ENCODE measurements around the gene NPNT. TPM values are rescaled to one million over a fixed set of nuclear protein-coding genes. Genes with fewer than 3 reads are reported as not detected.
A peak's percentile ranks its signal among the peaks of the same experiment; 100 is the strongest.

The NPNT gene
- total and polyA plus RNA-seq, 7 experiments from 2014 or later, result not detected

DNA sequence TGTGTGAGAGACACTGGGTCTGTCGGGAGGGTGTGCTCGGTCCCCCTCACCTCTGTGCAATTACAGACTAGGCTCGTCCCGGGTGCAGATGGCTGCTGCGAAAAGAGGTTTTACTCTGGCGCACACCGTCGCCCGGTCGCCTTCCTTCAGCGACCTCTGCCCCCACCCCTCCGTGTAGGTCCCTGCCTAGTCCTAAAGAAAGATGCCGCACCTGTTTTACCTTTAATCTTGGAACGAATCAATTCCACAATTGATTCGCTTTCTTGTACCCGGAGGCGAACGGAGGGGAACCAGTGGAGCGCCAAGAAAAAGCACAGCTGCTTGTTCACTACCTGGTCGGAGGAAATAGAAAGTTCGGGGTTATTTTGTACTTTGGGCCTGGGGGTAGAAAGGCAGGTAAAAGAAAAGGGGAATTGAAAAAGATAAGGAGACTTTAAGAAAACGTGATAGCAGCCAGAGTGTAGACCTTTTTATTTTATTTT lies 1.2 kb downstream of the NPNT start:
- Histone ChIP-seq H3K27me3 (ENCODE audit: control insufficient read depth in 2 of 2, insufficient read depth in 2 of 2, low read length in 2 of 2) (no peaks in the 10 kb centered on the region), H3K4me3 (ENCODE audit: low read length) (no peak overlapping the region), H3K4me1 (ENCODE audit: control insufficient read depth in 2 of 2, insufficient read depth in 2 of 2, low read length in 2 of 2) (no peaks in the 10 kb centered on the region), H3K9me3 (ENCODE audit: control insufficient read depth in 2 of 3, low read length in 3 of 3) (no peaks in the 10 kb centered on the region), H3K36me3 (ENCODE audit: control insufficient read depth in 2 of 3, insufficient read depth in 3 of 3, low read length in 3 of 3) (no peaks in the 10 kb centered on the region), H3K27ac (ENCODE audit: low read depth, low read length) (no peak overlapping the region)
- H3K27ac Mint-ChIP-seq, result no peak overlapping the region
- peaks cover 63 to 82% (median 71%) of the 10 kb centered on the region in 5 donors for H3K27me3 Mint-ChIP-seq
- ChIA-PET POLR2A (no interaction called here), CTCF (no interaction called here)
- DNase-seq, result no peak
- intact Hi-C loops (cut with micrococcal nuclease), result no loop called here
- H3K9me3 Mint-ChIP-seq, result peaks cover 0 to 9% (median 0%) of the 10 kb centered on the region in 11 donors
- ATAC-seq, result no peak
- H3K4me1 Mint-ChIP-seq, result peaks cover 0 to 14% (median 4%) of the 10 kb centered on the region in 7 donors
- peak overlapping the region in 3 of 10 donors; percentile 23 to 33 (median 24) for H3K4me3 Mint-ChIP-seq
- H3K36me3 Mint-ChIP-seq, result peaks cover 0 to 11% (median 0%) of the 10 kb centered on the region in 5 donors

- Histone ChIP-seq H3K36me3 (ENCODE audit: control insufficient read depth in 2 of 3, insufficient read depth in 3 of 3, low read length in 3 of 3) (no peaks in the 10 kb centered on the region), H3K4me3 (ENCODE audit: low read length) (no peak overlapping the region), H3K27me3 (ENCODE audit: control insufficient read depth in 2 of 2, insufficient read depth in 2 of 2, low read length in 2 of 2) (no peaks in the 10 kb centered on the region), H3K4me1 (ENCODE audit: control insufficient read depth in 2 of 2, insufficient read depth in 2 of 2, low read length in 2 of 2) (no peaks in the 10 kb centered on the region), H3K27ac (ENCODE audit: low read depth, low read length) (no peak overlapping the region), H3K9me3 (ENCODE audit: control insufficient read depth in 2 of 3, low read length in 3 of 3) (no peaks in the 10 kb centered on the region)
- ChIA-PET POLR2A (no interaction called here), CTCF (no interaction called here)
- H3K9me3 Mint-ChIP-seq, result peaks cover 0 to 9% (median 0%) of the 10 kb centered on the region in 11 donors
- peaks cover 0 to 11% (median 0%) of the 10 kb centered on the region in 5 donors for H3K36me3 Mint-ChIP-seq
- ATAC-seq (no peak), DNase-seq (no peak)
- H3K4me3 Mint-ChIP-seq, result no peak overlapping the region
- H3K27ac Mint-ChIP-seq, result no peak overlapping the region
- intact Hi-C loops (cut with micrococcal nuclease), result no loop called here
- peaks cover 0 to 14% (median 4%) of the 10 kb centered on the region in 7 donors for H3K4me1 Mint-ChIP-seq
- H3K27me3 Mint-ChIP-seq, result peaks cover 61 to 83% (median 72%) of the 10 kb centered on the region in 5 donors
Measured at GRCh38 chr4:105896984-105897775, 1.9 kb downstream of the NPNT start.

- H3K27me3 Mint-ChIP-seq, result peaks cover 48 to 82% (median 61%) of the 10 kb centered on the region in 5 donors
- Histone ChIP-seq H3K9me3 (ENCODE audit: control insufficient read depth in 2 of 3, low read length in 3 of 3) (no peaks in the 10 kb centered on the region), H3K4me1 (ENCODE audit: control insufficient read depth in 2 of 2, insufficient read depth in 2 of 2, low read length in 2 of 2) (no peaks in the 10 kb centered on the region), H3K27me3 (ENCODE audit: control insufficient read depth in 2 of 2, insufficient read depth in 2 of 2, low read length in 2 of 2) (no peaks in the 10 kb centered on the region), H3K27ac (ENCODE audit: low read depth, low read length) (no peak overlapping the region), H3K36me3 (ENCODE audit: control insufficient read depth in 2 of 3, insufficient read depth in 3 of 3, low read length in 3 of 3) (no peaks in the 10 kb centered on the region), H3K4me3 (ENCODE audit: low read length) (no peak overlapping the region)
- ChIA-PET CTCF (no interaction called here), POLR2A (no interaction called here)
- H3K36me3 Mint-ChIP-seq, result peaks cover 0 to 11% (median 0%) of the 10 kb centered on the region in 5 donors
- H3K9me3 Mint-ChIP-seq, result peaks cover 0 to 7% (median 0%) of the 10 kb centered on the region in 11 donors
- H3K4me1 Mint-ChIP-seq, result peaks cover 0 to 6% (median 1%) of the 10 kb centered on the region in 7 donors
- ATAC-seq, result no peak
- DNase-seq, result no peak
- H3K27ac Mint-ChIP-seq, result no peak overlapping the region
- no peak overlapping the region for H3K4me3 Mint-ChIP-seq
- intact Hi-C loops (cut with micrococcal nuclease), result no loop called here
Measured at GRCh38 chr4:105900541-105900940, 5.3 kb downstream of the NPNT start.

GRCh38 chr4:105902550-105903262 lies 7.4 kb downstream of the NPNT start:
- H3K27me3 Mint-ChIP-seq, result peaks cover 40 to 68% (median 52%) of the 10 kb centered on the region in 5 donors
- intact Hi-C loops (cut with micrococcal nuclease), result no loop called here
- no peak overlapping the region for H3K4me3 ChIP-seq (ENCODE audit: low read length)
- POLR2A ChIA-PET, result no interaction called here
- no peak overlapping the region for H3K27ac ChIP-seq (ENCODE audit: low read depth, low read length)
- DNase-seq (no peak), ATAC-seq (no peak)
- no peak overlapping the region for H3K27ac Mint-ChIP-seq
- H3K4me1 Mint-ChIP-seq, result peaks cover 0 to 1% (median 0%) of the 10 kb centered on the region in 7 donors
- peaks cover 0 to 11% (median 0%) of the 10 kb centered on the region in 5 donors for H3K36me3 Mint-ChIP-seq
- no peaks in the 10 kb centered on the region for H3K4me1 ChIP-seq (ENCODE audit: control insufficient read depth in 2 of 2, insufficient read depth in 2 of 2, low read length in 2 of 2)
- H3K27me3 ChIP-seq (ENCODE audit: control insufficient read depth in 2 of 2, insufficient read depth in 2 of 2, low read length in 2 of 2), result no peaks in the 10 kb centered on the region
- no peaks in the 10 kb centered on the region for H3K36me3 ChIP-seq (ENCODE audit: control insufficient read depth in 2 of 3, insufficient read depth in 3 of 3, low read length in 3 of 3)
- H3K4me3 Mint-ChIP-seq, result no peak overlapping the region
- peaks cover 0 to 7% (median 0%) of the 10 kb centered on the region in 11 donors for H3K9me3 Mint-ChIP-seq
- CTCF ChIA-PET, result no interaction called here
- no peaks in the 10 kb centered on the region for H3K9me3 ChIP-seq (ENCODE audit: control insufficient read depth in 2 of 3, low read length in 3 of 3)

DNA sequence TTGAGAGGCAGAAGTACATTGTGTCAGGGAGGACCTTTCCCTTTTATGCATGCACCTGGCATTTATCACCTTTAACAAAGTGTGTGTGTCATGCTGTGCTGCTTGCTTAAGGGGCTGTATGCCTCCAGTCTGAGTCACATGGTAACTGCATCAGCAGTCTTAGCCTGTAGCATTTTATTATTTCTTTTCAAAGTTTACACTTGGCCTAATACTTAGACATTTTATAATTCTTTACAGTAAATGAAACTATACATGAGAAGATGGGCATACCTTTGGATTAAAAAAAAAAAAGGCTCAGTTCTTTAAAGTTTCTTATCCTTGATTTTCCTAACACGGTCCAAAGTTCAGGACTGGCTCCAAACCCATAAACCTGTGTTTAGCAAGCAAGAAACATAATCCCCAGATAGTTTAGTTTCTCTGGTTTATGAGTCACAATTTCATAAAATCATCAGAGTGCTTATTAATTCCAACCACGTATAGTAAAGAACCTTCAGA lies 14.6 kb downstream of the NPNT start:
- Histone ChIP-seq H3K27me3 (ENCODE audit: control insufficient read depth in 2 of 2, insufficient read depth in 2 of 2, low read length in 2 of 2) (no peaks in the 10 kb centered on the region), H3K4me3 (ENCODE audit: low read length) (no peak overlapping the region), H3K9me3 (ENCODE audit: control insufficient read depth in 2 of 3, low read length in 3 of 3) (no peaks in the 10 kb centered on the region), H3K4me1 (ENCODE audit: control insufficient read depth in 2 of 2, insufficient read depth in 2 of 2, low read length in 2 of 2) (no peaks in the 10 kb centered on the region), H3K27ac (ENCODE audit: low read depth, low read length) (no peak overlapping the region), H3K36me3 (ENCODE audit: control insufficient read depth in 2 of 3, insufficient read depth in 3 of 3, low read length in 3 of 3) (no peaks in the 10 kb centered on the region)
- Mint-ChIP-seq H3K9me3 (peaks cover 0 to 3% (median 0%) of the 10 kb centered on the region in 11 donors), H3K4me3 (no peak overlapping the region), H3K27me3 (peaks cover 0 to 19% (median 13%) of the 10 kb centered on the region in 5 donors), H3K36me3 (no peaks in the 10 kb centered on the region), H3K27ac (no peak overlapping the region), H3K4me1 (no peaks in the 10 kb centered on the region)
- POLR2A ChIA-PET, result no interaction called here
- no peak for ATAC-seq
- DNase-seq, result no peak
- intact Hi-C loops (cut with micrococcal nuclease), result no loop called here
- CTCF ChIA-PET, result no interaction called here

DNA sequence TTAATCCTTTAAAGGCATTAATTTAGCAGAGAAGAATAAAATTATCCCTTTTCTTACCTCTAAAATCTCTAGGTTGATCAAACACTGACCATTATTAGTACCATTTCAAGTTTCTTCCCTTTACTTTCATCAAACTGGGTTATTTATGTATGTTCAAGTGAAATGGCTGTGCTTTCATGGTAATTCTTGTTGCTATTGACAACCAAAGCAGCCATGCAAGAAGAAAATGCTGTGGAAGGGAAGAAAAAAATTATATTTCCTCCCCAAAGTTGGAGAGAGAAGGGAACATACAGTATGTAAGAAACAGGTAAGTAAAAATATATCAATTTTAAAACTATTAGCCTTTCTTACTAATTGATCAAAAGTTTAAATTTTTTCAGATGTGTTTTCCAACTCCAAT lies 16.2 kb downstream of the NPNT start:
- no peak overlapping the region for H3K4me3 ChIP-seq (ENCODE audit: low read length)
- ChIA-PET CTCF (no interaction called here), POLR2A (no interaction called here)
- Mint-ChIP-seq H3K36me3 (no peaks in the 10 kb centered on the region), H3K4me1 (no peaks in the 10 kb centered on the region), H3K27ac (no peak overlapping the region), H3K27me3 (peaks cover 0 to 9% (median 2%) of the 10 kb centered on the region in 5 donors), H3K9me3 (peaks cover 0 to 3% (median 0%) of the 10 kb centered on the region in 11 donors), H3K4me3 (no peak overlapping the region)
- intact Hi-C loops (cut with micrococcal nuclease), result no loop called here
- H3K36me3 ChIP-seq (ENCODE audit: control insufficient read depth in 2 of 3, insufficient read depth in 3 of 3, low read length in 3 of 3), result no peaks in the 10 kb centered on the region
- no peak for DNase-seq
- H3K4me1 ChIP-seq (ENCODE audit: control insufficient read depth in 2 of 2, insufficient read depth in 2 of 2, low read length in 2 of 2), result no peaks in the 10 kb centered on the region
- no peak overlapping the region for H3K27ac ChIP-seq (ENCODE audit: low read depth, low read length)
- H3K9me3 ChIP-seq (ENCODE audit: control insufficient read depth in 2 of 3, low read length in 3 of 3), result no peaks in the 10 kb centered on the region
- no peaks in the 10 kb centered on the region for H3K27me3 ChIP-seq (ENCODE audit: control insufficient read depth in 2 of 2, insufficient read depth in 2 of 2, low read length in 2 of 2)
- ATAC-seq, result no peak
